K562 (cell line): ENCODE results near the gene RNF2. TPM values are rescaled to one million over a fixed set of nuclear protein-coding genes. Genes with fewer than 3 reads are reported as not detected.

ENCODE experiments used
- CHD1 ChIP-seq: fragments of 200-600 bp; sonication (generic); IDR thresholded peaks from one replicate; pipeline ENCODE4 v1.6.1; 2012; ENCODE audit warnings: mild to moderate bottlenecking, moderate library complexity, low read length, inconsistent platforms
- CHD2 ChIP-seq: IDR thresholded peaks from 2 replicates; pipeline ENCODE4 v1.6.1; 2011; ENCODE audit warnings: low read depth, low read length
- HDAC2 ChIP-seq: fragments of 450-650 bp; IDR thresholded peaks from 2 replicates; pipeline ENCODE4 v1.6.1; 2016; ENCODE audit warnings: mild to moderate bottlenecking
- HMG20A ChIP-seq: fragments of 450-650 bp; formaldehyde crosslinking; conservative IDR thresholded peaks from 2 replicates; pipeline ENCODE4 v1.4.0; 2020; ENCODE audit warnings: mild to moderate bottlenecking, mixed read lengths
- PML ChIP-seq: IDR thresholded peaks from 2 replicates; pipeline ENCODE4 v1.6.1; 2012; ENCODE audit warnings: low read length, inconsistent platforms
- POU5F1 ChIP-seq: fragments of 150-350 bp; IDR thresholded peaks from 2 replicates; pipeline ENCODE4 v1.6.1; 2014; ENCODE audit warnings: borderline replicate concordance, low read length, low read depth, mild to moderate bottlenecking; ENCODE audit not compliant: partially characterized antibody
- RBM14 ChIP-seq: fragments of 200-400 bp; formaldehyde crosslinking; IDR thresholded peaks from 2 replicates; pipeline ENCODE4 v1.6.1; 2018; ENCODE audit warnings: low read depth, mild to moderate bottlenecking, low read length, moderate library complexity, borderline replicate concordance; ENCODE audit not compliant: insufficient read depth
- RUNX1 ChIP-seq: sonication (generic); IDR thresholded peaks from 2 replicates; pipeline ENCODE4 v1.6.1; 2016; ENCODE audit warnings: antibody characterized with exemption, low read depth
- SETDB1 ChIP-seq: IDR thresholded peaks from one replicate; pipeline ENCODE4 v1.6.1; 2012; ENCODE audit warnings: low read length, control low read depth, inconsistent platforms
- SMARCC2 ChIP-seq: fragments of 450-650 bp; IDR thresholded peaks from 2 replicates; pipeline ENCODE4 v1.6.1; 2017; ENCODE audit warnings: antibody characterized with exemption, moderate library complexity, mild to moderate bottlenecking, low read depth
- SRF ChIP-seq, 2 experiments: fragments of 250-450, 450-650 bp in 1 of 2; sonication (Bioruptor Pico) in 1 of 2; sonication (generic) in 1 of 2; formaldehyde crosslinking; IDR thresholded peaks; 2 replicates each; pipeline versions ENCODE4 v1.5.0 to v1.5.1; 2020 to 2022; ENCODE audit warnings: mild to moderate bottlenecking in 1 of 2, missing genetic modification reagents in 1 of 2
- ZHX1 ChIP-seq: fragments of 150-350 bp; conservative IDR thresholded peaks from 2 replicates; pipeline ENCODE4 v1.6.1; 2014; ENCODE audit warnings: low read length
- ZNF282 ChIP-seq: sonication (generic); formaldehyde crosslinking; IDR thresholded peaks from 2 replicates; pipeline ENCODE4 v1.8.1; 2023; ENCODE audit warnings: missing genetic modification reagents
- ZNF398 ChIP-seq: fragments of 250-450 bp; sonication (Bioruptor Pico); IDR thresholded peaks from 2 replicates; pipeline ENCODE4 v1.8.0; 2021; ENCODE audit warnings: moderate library complexity, mild to moderate bottlenecking, inconsistent platforms
- ZNF551 ChIP-seq: fragments of 250-450 bp; sonication (Bioruptor Pico); IDR thresholded peaks from 2 replicates; pipeline ENCODE4 v1.5.0; 2021; ENCODE audit warnings: mild to moderate bottlenecking, moderate library complexity
- ZNF695 ChIP-seq: fragments of 450-650 bp; formaldehyde crosslinking; IDR thresholded peaks from 2 replicates; pipeline ENCODE4 v1.4.0; 2020; ENCODE audit warnings: mild to moderate bottlenecking, moderate library complexity
- ZNF699 ChIP-seq: fragments of 250-450 bp; sonication (Bioruptor Pico); IDR thresholded peaks from 2 replicates; pipeline ENCODE4 v1.8.0; 2021; ENCODE audit warnings: mild to moderate bottlenecking, moderate library complexity; ENCODE audit not compliant: insufficient replicate concordance
- ZNF75A ChIP-seq: fragments of 450-650 bp; formaldehyde crosslinking; IDR thresholded peaks from 2 replicates; pipeline ENCODE4 v1.4.0; 2020; ENCODE audit warnings: mild to moderate bottlenecking
- polyA plus RNA-seq, 8 experiments: library from polyadenylated mRNA; depleted of rRNA in 4 of 8; stranded (reverse) in 5 of 8; unstranded in 3 of 8; fragments of >200 nt; fragmentation: Nextera tagmentation in 2 of 8; fragmentation: Illumina TruSeq in 1 of 8; extraction: Ambion mirVana in 2 of 8; extraction: Trizol in 1 of 8; gene quantifications; 2 replicates each; pipeline versions ENCODE4 v1.2.1 to v1.2.3, GENCODE V29; 2011 to 2014; ENCODE audit warnings: inconsistent platforms in 1 of 8, missing spikeins in 1 of 8
- total RNA-seq, 7 experiments: library from RNA; depleted of rRNA in 6 of 7; stranded (reverse); fragments of >200 nt in 6 of 7; fragmentation: Illumina TruSeq in 2 of 7; extraction: Trizol in 2 of 7; gene quantifications; 2 replicates each; pipeline versions ENCODE4 v1.2.1 to v1.2.3, GENCODE V29; 2011 to 2021; ENCODE audit warnings: low replicate concordance in 1 of 7
- TF ChIP-seq, protein P1 (sequence below): fragments of 250-450 bp; sonication (Bioruptor Pico); IDR thresholded peaks from 2 replicates; pipeline ENCODE4 v1.5.1; 2021; ENCODE audit warnings: mild to moderate bottlenecking
- TF ChIP-seq, protein P2 (sequence below): sonication (generic); formaldehyde crosslinking; IDR thresholded peaks from 2 replicates; pipeline ENCODE4 v1.8.1; 2023; ENCODE audit warnings: mild to moderate bottlenecking, missing genetic modification reagents

Gene RNF2
- total and polyA plus RNA-seq, 9 of the 15 experiments (the other 6 are each of a cell fraction or from before 2014, with no cell fraction given), result 7.1 to 66.5 (median 32.9) TPM

GRCh38 chr1:185044981-185045813, at the start of gene RNF2 (continued):
- TF ChIP-seq ZNF699 (CRISPR knock-in tag) (no peak), POU5F1 (no peak), HMG20A (CRISPR knock-in tag) (no peak), ZNF75A (CRISPR knock-in tag) (no peak), SMARCC2 (no peak), RBM14 (peak; percentile 55; the same call in 1 of the 2 replicates), ZNF551 (CRISPR knock-in tag) (no peak), HDAC2 (0 out of 2 replicates have a peak, but pooled peaks have one; percentile 14), ZNF398 (CRISPR knock-in tag) (no peak), SRF (CRISPR knock-in tag; IDR thresholded peaks at IDR 0.05) (peak in 1 of 2 experiments; percentile 17; a peak in 1 of 4 replicates), ZNF695 (CRISPR knock-in tag) (no peak), PML (no peak; the same call in 1 of the 2 replicates), CHD1 (no peak), ZHX1 (no peak), CHD2 (no peak), ZNF282 (no peak), RUNX1 (no peak), SETDB1 (no peak)
- TF ChIP-seq, protein P1, sequence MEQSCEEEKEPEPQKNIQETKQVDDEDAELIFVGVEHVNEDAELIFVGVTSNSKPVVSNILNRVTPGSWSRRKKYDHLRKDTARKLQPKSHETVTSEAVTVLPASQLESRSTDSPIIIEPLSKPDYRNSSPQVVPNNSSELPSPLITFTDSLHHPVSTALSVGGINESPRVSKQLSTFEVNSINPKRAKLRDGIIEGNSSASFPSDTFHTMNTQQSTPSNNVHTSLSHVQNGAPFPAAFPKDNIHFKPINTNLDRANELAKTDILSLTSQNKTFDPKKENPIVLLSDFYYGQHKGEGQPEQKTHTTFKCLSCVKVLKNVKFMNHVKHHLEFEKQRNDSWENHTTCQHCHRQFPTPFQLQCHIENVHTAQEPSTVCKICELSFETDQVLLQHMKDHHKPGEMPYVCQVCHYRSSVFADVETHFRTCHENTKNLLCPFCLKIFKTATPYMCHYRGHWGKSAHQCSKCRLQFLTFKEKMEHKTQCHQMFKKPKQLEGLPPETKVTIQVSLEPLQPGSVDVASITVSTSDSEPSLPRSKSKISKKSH (CRISPR knock-in tag), result no peak
- TF ChIP-seq, protein P2, sequence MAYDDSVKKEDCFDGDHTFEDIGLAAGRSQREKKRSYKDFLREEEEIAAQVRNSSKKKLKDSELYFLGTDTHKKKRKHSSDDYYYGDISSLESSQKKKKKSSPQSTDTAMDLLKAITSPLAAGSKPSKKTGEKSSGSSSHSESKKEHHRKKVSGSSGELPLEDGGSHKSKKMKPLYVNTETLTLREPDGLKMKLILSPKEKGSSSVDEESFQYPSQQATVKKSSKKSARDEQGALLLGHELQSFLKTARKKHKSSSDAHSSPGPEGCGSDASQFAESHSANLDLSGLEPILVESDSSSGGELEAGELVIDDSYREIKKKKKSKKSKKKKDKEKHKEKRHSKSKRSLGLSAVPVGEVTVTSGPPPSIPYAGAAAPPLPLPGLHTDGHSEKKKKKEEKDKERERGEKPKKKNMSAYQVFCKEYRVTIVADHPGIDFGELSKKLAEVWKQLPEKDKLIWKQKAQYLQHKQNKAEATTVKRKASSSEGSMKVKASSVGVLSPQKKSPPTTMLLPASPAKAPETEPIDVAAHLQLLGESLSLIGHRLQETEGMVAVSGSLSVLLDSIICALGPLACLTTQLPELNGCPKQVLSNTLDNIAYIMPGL, result no peak
